Naive B cell (primary cell): ENCODE data around the gene NSMCE4A. TPM values are rescaled to one million over a fixed set of nuclear protein-coding genes. Genes with fewer than 3 reads are reported as not detected.
A peak's percentile ranks its signal among the peaks of the same experiment; 100 is the strongest.
"Not testable (repeated sequence)": the region's sequence is repeated elsewhere in the genome, so short reads cannot be mapped to it uniquely, and the experiment has no call there.

Source experiments
- ATAC-seq, 2 donors: fragments of 150-1000 bp; cut with Tn5 transposase; 2 replicates each; pipeline ENCODE4 v1.10.0; 2021; ENCODE audit warnings: low read depth in 2 of 2, mild to moderate bottlenecking in 2 of 2, moderate library complexity in 2 of 2
- DNase-seq: peaks from one replicate; pipeline ENCODE4 v3.0.0; 2022
- H3K27ac Mint-ChIP-seq, 6 donors: one replicate each; pipeline ENCODE4 v1.8.0; 2020 to 2022; ENCODE audit warnings: mild to moderate bottlenecking in 6 of 6, mixed read lengths in 6 of 6, moderate library complexity in 5 of 6, inconsistent platforms in 2 of 6
- H3K27me3 Mint-ChIP-seq, 3 donors: one replicate each; pipeline ENCODE4 v1.8.0; 2021 to 2022; ENCODE audit warnings: mixed read lengths in 3 of 3, mild to moderate bottlenecking in 1 of 3
- H3K36me3 Mint-ChIP-seq, 2 donors: one replicate each; pipeline ENCODE4 v1.8.0; 2020 to 2022; ENCODE audit warnings: mixed read lengths in 2 of 2, inconsistent platforms in 1 of 2, mild to moderate bottlenecking in 1 of 2
- H3K4me1 Mint-ChIP-seq, 3 donors: one replicate each; pipeline ENCODE4 v1.8.0; 2020 to 2022; ENCODE audit warnings: mixed read lengths in 3 of 3, inconsistent platforms in 1 of 3, mild to moderate bottlenecking in 1 of 3, moderate library complexity in 1 of 3
- H3K4me3 Mint-ChIP-seq, 8 donors: one replicate each; pipeline ENCODE4 v1.8.0; 2020 to 2022; ENCODE audit warnings: mild to moderate bottlenecking in 8 of 8, mixed read lengths in 8 of 8, moderate library complexity in 8 of 8, inconsistent platforms in 2 of 8
- H3K9me3 Mint-ChIP-seq, 7 donors: one replicate each; pipeline ENCODE4 v1.8.0; 2020 to 2022; ENCODE audit warnings: mixed read lengths in 7 of 7, mild to moderate bottlenecking in 5 of 7, inconsistent platforms in 2 of 7, moderate library complexity in 1 of 7
- polyA plus RNA-seq, 6 donors: library from polyadenylated mRNA; unstranded; fragments of 300-500 nt; fragmentation: Illumina TruSeq; gene quantifications; one replicate each; pipeline ENCODE4 v1.2.3, GENCODE V29; 2021; ENCODE audit warnings: low read depth in 6 of 6

NSMCE4A gene
- polyA plus RNA-seq: 10 to 100 TPM; 58.6 to 77.1 (median 67.5) TPM

DNA sequence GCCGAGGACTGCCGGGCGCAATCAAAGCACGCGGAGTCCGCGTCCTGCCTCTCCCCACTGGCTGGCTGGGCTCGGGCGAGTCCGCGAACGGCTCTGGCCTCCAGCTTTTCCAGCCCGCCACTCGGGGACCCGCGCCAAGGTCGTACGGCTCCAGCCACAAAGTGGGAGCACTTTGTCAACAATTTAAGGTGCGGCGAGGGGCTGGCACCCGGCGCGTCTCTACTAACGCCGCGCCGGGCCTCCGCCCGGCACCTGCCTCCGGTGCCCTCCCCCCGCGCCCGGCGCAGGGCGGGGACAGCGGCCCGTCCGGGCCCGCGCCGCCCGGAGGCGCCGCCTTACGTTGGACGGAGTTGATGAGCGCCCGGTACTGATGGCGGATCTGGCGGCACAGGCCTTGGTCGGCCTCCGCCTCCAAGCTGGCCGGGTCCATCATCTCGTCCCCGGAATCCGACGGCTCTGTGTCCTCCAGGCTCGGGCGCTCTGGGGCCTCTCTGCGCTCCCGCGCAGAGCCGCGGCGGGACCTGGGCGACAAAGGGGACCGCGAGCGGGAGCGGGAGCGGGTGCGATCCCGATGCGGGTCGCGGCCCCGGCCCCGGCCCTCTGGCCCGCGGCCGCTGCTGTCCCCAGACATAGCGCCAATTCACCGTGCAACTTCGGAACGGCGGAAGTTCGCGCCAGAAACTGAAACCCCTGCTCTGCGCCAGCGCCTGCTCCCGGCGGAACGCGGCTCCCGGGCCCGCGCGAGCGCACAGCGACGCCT lies at the start of gene NSMCE4A:
Gene NSMCE4A (minus strand): TSS at position 683 of the 760 bp plus-strand sequence. CDS start 52 bp downstream, at position 631.
- ATAC-seq (peak; percentile 82 to 85), DNase-seq (peak; percentile 67)
- Mint-ChIP-seq H3K9me3 (peaks cover 0 to 3% (median 0%) of the 10 kb centered on the region in 7 donors), H3K36me3 (peaks cover 0 to 6% of the 10 kb centered on the region in 2 donors), H3K4me1 (peaks cover 13 to 28% (median 20%) of the 10 kb centered on the region in 3 donors), H3K27me3 (no peaks in the 10 kb centered on the region), H3K4me3 (peak within 1 kb of the TSS; percentile 72 to 90 (median 85)), H3K27ac (peak within 1 kb of the TSS in 5 of 6 donors; percentile 22 to 79 (median 68))

DNA sequence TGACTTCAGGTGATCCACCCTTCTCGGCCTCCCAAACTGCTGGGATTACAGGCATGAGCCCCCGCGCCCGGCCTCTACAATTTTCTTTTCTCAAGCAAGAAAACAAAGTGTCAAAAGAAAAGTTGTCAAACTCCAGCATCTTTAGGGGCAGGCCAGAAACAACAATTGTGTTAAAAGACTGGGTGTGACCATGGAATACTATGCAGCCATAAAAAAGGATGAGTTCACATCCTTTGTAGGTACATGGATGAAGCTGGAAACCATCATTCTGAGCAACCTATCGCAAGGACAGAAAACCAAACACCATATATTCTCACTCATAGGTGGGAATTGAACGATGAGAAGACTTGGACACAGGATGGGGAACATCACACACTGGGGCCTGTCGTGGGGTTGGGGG lies 48.2 kb upstream of the NSMCE4A start:
- not testable (repeated sequence) for H3K4me1 Mint-ChIP-seq, H3K27me3 Mint-ChIP-seq, H3K4me3 Mint-ChIP-seq, H3K27ac Mint-ChIP-seq, H3K36me3 Mint-ChIP-seq, H3K9me3 Mint-ChIP-seq, ATAC-seq, DNase-seq

- H3K9me3 Mint-ChIP-seq: peaks cover 0 to 4% (median 0%) of the 10 kb centered on the region in 7 donors
- no peaks in the 10 kb centered on the region for H3K36me3 Mint-ChIP-seq
- no peak for DNase-seq
- H3K27me3 Mint-ChIP-seq: peaks cover 0 to 10% (median 6%) of the 10 kb centered on the region in 3 donors
- ATAC-seq: no peak
- H3K27ac Mint-ChIP-seq: no peak overlapping the region
- no peaks in the 10 kb centered on the region for H3K4me1 Mint-ChIP-seq
- no peak overlapping the region for H3K4me3 Mint-ChIP-seq
Measured at GRCh38 chr10:122022276-122022675, 47.3 kb upstream of the NSMCE4A start.

DNA sequence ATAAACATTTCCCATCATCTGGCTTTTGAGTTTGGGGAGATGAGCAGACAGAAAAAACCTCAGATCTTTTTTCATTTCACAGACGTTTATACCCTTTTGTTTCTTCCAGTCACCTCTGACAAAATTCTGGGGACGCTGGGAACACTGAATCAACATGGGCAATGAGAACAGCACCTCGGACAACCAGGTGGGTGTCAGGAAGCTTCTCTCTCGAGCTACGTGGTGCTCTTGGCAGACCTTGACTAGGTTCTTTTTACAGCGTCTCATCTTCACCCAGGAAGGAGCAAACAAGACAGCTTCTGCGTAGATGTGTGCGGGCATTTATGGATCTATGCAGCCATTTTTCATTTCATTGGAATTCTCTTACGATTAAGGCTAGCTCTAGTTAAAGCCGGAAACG lies 46.8 kb upstream of the NSMCE4A start:
- H3K9me3 Mint-ChIP-seq: peaks cover 0 to 4% (median 0%) of the 10 kb centered on the region in 7 donors
- no peak for DNase-seq

DNA sequence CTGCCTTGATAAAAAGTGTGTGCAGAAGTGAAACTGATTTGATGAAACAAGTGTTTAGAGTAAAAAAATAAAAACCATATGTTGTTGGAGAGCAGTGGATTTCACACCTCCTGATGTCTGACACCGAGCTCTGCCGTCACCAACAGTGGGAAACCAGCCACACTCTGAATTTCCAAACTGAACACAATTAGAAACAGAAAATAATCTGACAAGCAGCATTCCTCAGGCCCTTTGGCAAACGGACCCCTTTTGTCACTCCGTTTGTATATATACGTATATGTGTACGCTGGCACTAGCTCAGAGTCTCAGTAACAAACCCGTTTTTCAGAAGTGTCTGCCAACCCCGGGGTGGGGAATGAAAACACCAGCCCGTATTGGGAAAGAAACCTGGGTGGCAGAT lies 46.4 kb upstream of the NSMCE4A start:
- Mint-ChIP-seq H3K27ac (no peak overlapping the region), H3K27me3 (peaks cover 6 to 15% (median 8%) of the 10 kb centered on the region in 3 donors), H3K9me3 (peaks cover 0 to 4% (median 0%) of the 10 kb centered on the region in 7 donors), H3K4me1 (no peaks in the 10 kb centered on the region), H3K36me3 (no peaks in the 10 kb centered on the region), H3K4me3 (no peak overlapping the region)
- ATAC-seq (no peak), DNase-seq (no peak)

More for the DNA sequence above, 46.8 kb upstream of the NSMCE4A start:
- no peak for ATAC-seq
- no peak overlapping the region for H3K27ac Mint-ChIP-seq
- H3K4me3 Mint-ChIP-seq: peak overlapping the region in 1 of 8 donors; percentile 30
- H3K27me3 Mint-ChIP-seq: peaks cover 3 to 10% (median 6%) of the 10 kb centered on the region in 3 donors
- H3K36me3 Mint-ChIP-seq: no peaks in the 10 kb centered on the region
- H3K4me1 Mint-ChIP-seq: no peaks in the 10 kb centered on the region

GRCh38 chr10:122020226-122020625 lies 45.2 kb upstream of the NSMCE4A start:
- ATAC-seq (no peak), DNase-seq (no peak)
- H3K4me1 Mint-ChIP-seq: no peaks in the 10 kb centered on the region
- no peaks in the 10 kb centered on the region for H3K36me3 Mint-ChIP-seq
- H3K4me3 Mint-ChIP-seq: no peak overlapping the region
- H3K27ac Mint-ChIP-seq: no peak overlapping the region
- H3K27me3 Mint-ChIP-seq: peaks cover 6 to 15% (median 8%) of the 10 kb centered on the region in 3 donors
- H3K9me3 Mint-ChIP-seq: peaks cover 0 to 4% (median 0%) of the 10 kb centered on the region in 7 donors

- Mint-ChIP-seq H3K27ac (no peak overlapping the region), H3K4me3 (no peak overlapping the region), H3K4me1 (no peaks in the 10 kb centered on the region), H3K27me3 (peaks cover 8 to 15% (median 9%) of the 10 kb centered on the region in 3 donors), H3K36me3 (no peaks in the 10 kb centered on the region), H3K9me3 (peaks cover 0 to 4% (median 0%) of the 10 kb centered on the region in 7 donors)
- DNase-seq (no peak), ATAC-seq (no peak)
Measured at GRCh38 chr10:122019414-122019975, 44.5 kb upstream of the NSMCE4A start.

DNA sequence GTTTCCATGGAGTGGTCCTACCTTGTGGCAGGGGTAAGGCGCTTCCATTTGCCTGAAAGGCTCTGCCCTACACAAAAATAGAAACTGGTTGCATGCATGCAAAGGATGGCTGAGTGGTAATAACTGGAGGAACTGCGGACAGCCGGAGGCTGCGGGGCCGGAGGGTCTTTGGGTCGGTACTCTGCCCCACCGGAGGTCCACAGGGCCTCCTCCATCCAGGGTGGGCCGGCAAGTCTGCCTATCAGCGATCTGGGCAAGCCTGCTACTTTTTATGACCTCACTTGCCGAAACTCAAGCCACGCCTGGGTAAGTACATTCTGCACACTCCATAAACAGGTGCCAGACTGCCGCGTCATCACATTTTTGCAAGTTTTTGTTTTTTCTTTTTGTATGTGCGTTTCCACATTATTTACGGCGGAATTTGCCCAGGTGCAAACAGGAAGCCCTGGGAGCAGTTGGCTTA lies 44.0 kb upstream of the NSMCE4A start:
- peaks cover 0 to 4% (median 0%) of the 10 kb centered on the region in 7 donors for H3K9me3 Mint-ChIP-seq
- no peak overlapping the region for H3K27ac Mint-ChIP-seq
- DNase-seq (no peak), ATAC-seq (no peak)
- no peak overlapping the region for H3K4me3 Mint-ChIP-seq
- H3K4me1 Mint-ChIP-seq: no peaks in the 10 kb centered on the region
- H3K36me3 Mint-ChIP-seq: no peaks in the 10 kb centered on the region
- H3K27me3 Mint-ChIP-seq: peaks cover 8 to 15% (median 11%) of the 10 kb centered on the region in 3 donors

GRCh38 chr10:122018491-122018890 lies 43.5 kb upstream of the NSMCE4A start:
- DNase-seq: no peak
- H3K27me3 Mint-ChIP-seq: peaks cover 8 to 15% (median 11%) of the 10 kb centered on the region in 3 donors

DNA sequence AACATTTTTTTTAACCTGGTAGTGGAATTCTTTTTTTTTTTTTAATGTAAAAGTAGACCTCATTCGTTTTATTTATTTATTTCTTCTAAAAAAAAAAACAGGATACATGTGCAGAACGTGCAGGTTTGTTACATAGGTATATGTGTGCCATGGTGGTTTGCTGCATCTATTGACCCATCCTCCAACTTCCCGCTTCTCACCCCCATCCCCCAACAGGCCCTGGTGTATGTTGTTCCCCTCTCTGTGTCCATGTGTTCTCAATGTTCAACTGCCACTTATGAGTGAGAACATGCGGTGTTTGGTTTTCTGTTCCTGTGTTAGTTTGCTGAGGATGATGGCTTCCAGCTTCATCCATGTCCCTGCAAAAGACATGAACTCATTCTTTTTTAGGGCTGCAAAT lies 42.9 kb upstream of the NSMCE4A start:
- peaks cover 10 to 15% (median 13%) of the 10 kb centered on the region in 3 donors for H3K27me3 Mint-ChIP-seq
- H3K4me3 Mint-ChIP-seq, DNase-seq, H3K4me1 Mint-ChIP-seq, H3K36me3 Mint-ChIP-seq, H3K9me3 Mint-ChIP-seq, ATAC-seq, H3K27ac Mint-ChIP-seq: not testable (repeated sequence)

More at GRCh38 chr10:122018491-122018890, 43.5 kb upstream of the NSMCE4A start:
- no peak for ATAC-seq
- H3K9me3 Mint-ChIP-seq: peaks cover 0 to 4% (median 0%) of the 10 kb centered on the region in 7 donors
- H3K36me3 Mint-ChIP-seq: no peaks in the 10 kb centered on the region
- H3K27ac Mint-ChIP-seq: no peak overlapping the region
- no peaks in the 10 kb centered on the region for H3K4me1 Mint-ChIP-seq
- no peak overlapping the region for H3K4me3 Mint-ChIP-seq

DNA sequence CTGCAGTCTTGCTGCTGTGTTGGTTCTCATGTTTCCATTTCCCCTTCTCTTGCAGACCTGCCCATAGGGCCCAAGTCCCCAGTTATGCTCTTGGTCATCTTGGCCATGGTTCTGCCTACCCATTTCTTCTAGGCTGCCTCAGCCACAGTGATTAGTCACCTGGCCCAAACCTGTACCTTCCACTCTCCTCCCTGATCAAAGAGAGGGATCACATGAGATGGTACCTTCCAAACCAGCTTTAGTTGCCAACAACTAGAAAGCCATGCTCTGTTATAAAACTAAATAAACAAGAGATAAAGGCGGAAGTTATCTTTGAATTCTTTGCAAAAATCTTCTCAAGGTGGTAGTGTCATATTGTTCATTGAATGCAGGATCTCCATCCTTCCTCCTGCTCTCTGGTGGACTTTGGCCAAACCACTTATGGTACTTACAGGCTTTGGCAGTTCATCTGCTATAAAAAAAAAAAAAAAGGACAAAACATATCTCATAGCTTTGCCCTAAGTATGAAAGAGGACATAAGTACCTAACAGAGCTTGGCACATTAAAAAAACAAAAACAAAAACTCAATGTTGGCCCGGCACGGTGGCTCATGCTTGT lies 39.7 kb upstream of the NSMCE4A start:
- Mint-ChIP-seq H3K27ac (no peak overlapping the region), H3K9me3 (peaks cover 0 to 3% (median 0%) of the 10 kb centered on the region in 7 donors), H3K27me3 (peaks cover 14 to 31% (median 24%) of the 10 kb centered on the region in 3 donors), H3K36me3 (peaks cover 4 to 8% of the 10 kb centered on the region in 2 donors), H3K4me3 (no peak overlapping the region), H3K4me1 (no peaks in the 10 kb centered on the region)
- ATAC-seq (no peak), DNase-seq (no peak)

GRCh38 chr10:122013311-122013780 lies 38.3 kb upstream of the NSMCE4A start:
- Mint-ChIP-seq H3K9me3 (peaks cover 0 to 3% (median 0%) of the 10 kb centered on the region in 7 donors), H3K36me3 (peaks cover 4 to 8% of the 10 kb centered on the region in 2 donors), H3K27me3 (peaks cover 11 to 31% (median 24%) of the 10 kb centered on the region in 3 donors), H3K4me3 (no peak overlapping the region), H3K4me1 (no peaks in the 10 kb centered on the region), H3K27ac (no peak overlapping the region)
- no peak for ATAC-seq
- DNase-seq: no peak

DNA sequence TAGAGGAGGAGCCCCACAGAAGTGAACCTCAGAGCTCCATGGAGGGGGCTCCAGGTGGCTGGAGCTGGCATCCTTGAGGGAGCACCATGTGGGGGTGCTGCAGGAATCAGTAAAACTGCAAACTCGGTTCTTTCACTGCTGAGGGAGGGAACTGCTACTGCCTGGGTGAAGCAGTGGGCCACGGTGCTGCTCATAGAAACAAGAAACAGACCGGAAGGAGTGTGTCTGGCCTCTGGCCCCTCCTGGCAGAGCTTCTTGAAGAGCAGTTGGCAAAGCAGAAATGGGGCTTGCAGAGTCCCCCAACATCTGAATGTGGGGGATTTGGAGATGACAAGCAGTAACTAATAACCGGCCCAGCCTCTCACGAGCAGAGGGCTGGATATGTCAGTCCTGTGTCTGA lies 37.7 kb upstream of the NSMCE4A start:
- Mint-ChIP-seq H3K36me3 (peaks cover 4 to 8% of the 10 kb centered on the region in 2 donors), H3K4me1 (no peaks in the 10 kb centered on the region), H3K27ac (no peak overlapping the region), H3K27me3 (peaks cover 9 to 31% (median 27%) of the 10 kb centered on the region in 3 donors), H3K9me3 (peaks cover 0 to 3% (median 0%) of the 10 kb centered on the region in 7 donors), H3K4me3 (no peak overlapping the region)
- DNase-seq: no peak
- no peak for ATAC-seq
